Panc1 (cell line): Measurements from ENCODE around the gene TBC1D22A. TPM values are rescaled to one million over a fixed set of nuclear protein-coding genes. Genes with fewer than 3 reads are reported as not detected.

Experiments used
- ATAC-seq: fragments of 200-7000 bp; cut with Tn5 transposase; 2 replicates; pipeline ENCODE4 v1.9.1; 2020; ENCODE audit warnings: mild to moderate bottlenecking, moderate library complexity
- BruUV-seq: library from RNA; stranded (reverse); fragments of 400-500 nt; replicated peaks from 2 replicates; lab custom pipeline; 2021; lab: Mats Ljungman, UMichigan
- CTCF ChIA-PET: fragments of 300-600 bp; sonication (Branson Sonifier 250); formaldehyde crosslinking; loops from one replicate; lab custom pipeline; 2022; ENCODE audit warnings: antibody characterized with exemption; lab: Charles Lee
- POLR2A ChIA-PET: fragments of 300-600 bp; sonication (Branson Sonifier 250); formaldehyde crosslinking; loops from one replicate; lab custom pipeline; 2022; ENCODE audit warnings: antibody characterized with exemption; lab: Charles Lee
- DNase-seq: peaks from one replicate; pipeline ENCODE4 v3.0.0-alpha.2; 2010; ENCODE audit warnings: low read depth, low spot score
- H3K27ac ChIP-seq: 2 replicates; pipeline ENCODE4 v1.5.1; 2011; ENCODE audit warnings: mild to moderate bottlenecking, low read length, inconsistent platforms
- H3K27me3 ChIP-seq: fragments of 200-500 bp; sonication (Bioruptor generic); 2 replicates; pipeline ENCODE4 v1.6.0; 2014; ENCODE audit warnings: low read length, inconsistent platforms; ENCODE audit not compliant: control insufficient read depth, insufficient read depth
- H3K36me3 ChIP-seq: fragments of 200-500 bp; sonication (Bioruptor generic); 2 replicates; pipeline ENCODE4 v1.5.1; 2014; ENCODE audit warnings: inconsistent platforms, mild to moderate bottlenecking, low read length, moderate library complexity; ENCODE audit not compliant: control insufficient read depth, insufficient read depth
- H3K4me1 ChIP-seq: 2 replicates; pipeline ENCODE4 v1.5.1; 2011; ENCODE audit warnings: inconsistent platforms, mild to moderate bottlenecking, low read length, moderate library complexity; ENCODE audit not compliant: control insufficient read depth, insufficient read depth
- H3K4me3 ChIP-seq, 2 experiments: 2 replicates each; pipeline ENCODE4 v1.5.1; 2011 to 2012; ENCODE audit warnings: low read depth in 2 of 2, low read length in 2 of 2, mild to moderate bottlenecking in 2 of 2, inconsistent platforms in 1 of 2, moderate library complexity in 1 of 2
- H3K9me3 ChIP-seq: fragments of 200-500 bp; sonication (Bioruptor generic); 2 replicates; pipeline ENCODE4 v1.5.1; 2014; ENCODE audit warnings: low read depth, mild to moderate bottlenecking, inconsistent platforms, low read length, moderate library complexity; ENCODE audit not compliant: control insufficient read depth, insufficient read depth
- CTCF ChIP-seq: fragments of 450-650 bp; IDR thresholded peaks from 2 replicates; pipeline ENCODE4 v1.5.1; 2017; ENCODE audit warnings: mild to moderate bottlenecking
- POLR2AphosphoS5 ChIP-seq: IDR thresholded peaks from 2 replicates; pipeline ENCODE4 v1.6.1; 2012; ENCODE audit warnings: mild to moderate bottlenecking, low read depth, low read length, moderate library complexity
- REST ChIP-seq, 2 experiments: IDR thresholded peaks; 2 replicates each; pipeline ENCODE4 v1.6.1; 2011 to 2012; ENCODE audit warnings: low read depth in 2 of 2, control low read depth in 1 of 2, low read length in 1 of 2, mild to moderate bottlenecking in 1 of 2, moderate library complexity in 1 of 2; ENCODE audit not compliant: insufficient read depth in 1 of 2
- SIN3A ChIP-seq: IDR thresholded peaks from 2 replicates; pipeline ENCODE4 v1.6.1; 2012; ENCODE audit warnings: low read depth, mild to moderate bottlenecking, low read length, moderate library complexity, borderline replicate concordance; ENCODE audit not compliant: insufficient read depth
- TCF7L2 ChIP-seq: IDR thresholded peaks from 2 replicates; pipeline ENCODE4 v1.6.1; 2011; ENCODE audit warnings: mild to moderate bottlenecking, low read depth, low read length, inconsistent platforms
- in situ Hi-C: cut with HindIII; loops from 2 replicates; pipeline ENCODE4 v1.10.0; 2016; ENCODE audit warnings: low sequenced_read_pairs, low pct_unique_long_range_greater_than_20kb
- intact Hi-C: fragments of 100-400 bp; cut with micrococcal nuclease; formaldehyde crosslinking; loops from one replicate; pipeline ENCODE4 v1.10.0; 2022; ENCODE audit not compliant: unreplicated experiment
- total RNA-seq: library from RNA; stranded (reverse); gene quantifications from one replicate; pipeline ENCODE4 v1.2.1, GENCODE V29; 2021; ENCODE audit not compliant: unreplicated experiment

TBC1D22A gene
- total RNA-seq, 1 experiment from 2014 or later: 28.7 TPM

GRCh38 chr22:47001288-47001687 lies 238.8 kb downstream of the TBC1D22A start:
- intact Hi-C loops (no loop called here), in situ Hi-C loops (no loop called here)
- Histone ChIP-seq H3K4me1 (no peaks in the 10 kb centered on the region), H3K27me3 (no peaks in the 10 kb centered on the region), H3K27ac (no peak overlapping the region), H3K36me3 (no peaks in the 10 kb centered on the region), H3K9me3 (no peaks in the 10 kb centered on the region), H3K4me3 (no peak overlapping the region)
- BruUV-seq: no TSS peak
- DNase-seq: no peak
- no peak for TF ChIP-seq CTCF
- TF ChIP-seq TCF7L2: no peak
- TF ChIP-seq SIN3A: no peak
- no peak for TF ChIP-seq POLR2AphosphoS5
- TF ChIP-seq REST (IDR thresholded peaks at IDR 0.05; ENCODE audit: insufficient read depth in 1 of 2, low read depth in 2 of 2, low read length in 1 of 2): no peak
- no peak for ATAC-seq
- ChIA-PET POLR2A (no interaction called here), CTCF (no interaction called here)

GRCh38 chr22:47002692-47003091 lies 240.2 kb downstream of the TBC1D22A start:
- ATAC-seq: no peak
- TF ChIP-seq POLR2AphosphoS5 (no peak), TCF7L2 (no peak), SIN3A (no peak), REST (IDR thresholded peaks at IDR 0.05; ENCODE audit: insufficient read depth in 1 of 2, low read depth in 2 of 2, low read length in 1 of 2) (no peak), CTCF (no peak)
- CTCF ChIA-PET: no interaction called here

More at GRCh38 chr22:47002692-47003091, 240.2 kb downstream of the TBC1D22A start:
- H3K27ac ChIP-seq: no peak overlapping the region
- POLR2A ChIA-PET: no interaction called here
- in situ Hi-C loops: no loop called here
- no peak overlapping the region for H3K4me3 ChIP-seq
- H3K9me3 ChIP-seq: no peaks in the 10 kb centered on the region
- H3K36me3 ChIP-seq: no peaks in the 10 kb centered on the region
- H3K27me3 ChIP-seq: no peaks in the 10 kb centered on the region
- H3K4me1 ChIP-seq: no peaks in the 10 kb centered on the region
- intact Hi-C loops: no loop called here
- BruUV-seq: no TSS peak
- no peak for DNase-seq
